Hypothalamus (tissue), 51 donors: ENCODE results near the gene CARD14.

Experiments used
- DNase-seq, 51 donors: peaks; one replicate each; lab custom pipeline; 2025; lab: John Stamatoyannopoulos, UW

The CARD14 gene

GRCh38 chr17:80169784-80170500 lies at the start of gene CARD14:
TSS of gene CARD14 (plus strand) at chr17:80170030. CDS start at chr17:80181439, 11,409 bp downstream.
- DNase-seq = no peak

- DNase-seq = no peak
Observed at GRCh38 chr17:80122026-80122575, 47.7 kb upstream of the CARD14 start.

GRCh38 chr17:80122926-80123505 lies 46.8 kb upstream of the CARD14 start:
- DNase-seq = no peak

- no peak for DNase-seq
Observed at GRCh38 chr17:80123791-80124190, 46.0 kb upstream of the CARD14 start.

- DNase-seq = no peak
Observed at GRCh38 chr17:80124351-80124981, 45.4 kb upstream of the CARD14 start.

- no peak for DNase-seq
Observed at GRCh38 chr17:80125656-80126448, 44.0 kb upstream of the CARD14 start.

- DNase-seq = no peak
Observed at GRCh38 chr17:80126449-80126715, 43.4 kb upstream of the CARD14 start.

- DNase-seq = no peak
Observed at GRCh38 chr17:80129006-80129565, 40.7 kb upstream of the CARD14 start.

GRCh38 chr17:80130992-80131391 lies 38.8 kb upstream of the CARD14 start:
- no peak for DNase-seq

GRCh38 chr17:80132906-80133625 lies 36.8 kb upstream of the CARD14 start:
- DNase-seq = no peak

- DNase-seq = no peak
Observed at GRCh38 chr17:80133626-80133970, 36.2 kb upstream of the CARD14 start.

- no peak for DNase-seq
Observed at GRCh38 chr17:80137131-80137530, 32.7 kb upstream of the CARD14 start.

GRCh38 chr17:80138856-80139426 lies 30.9 kb upstream of the CARD14 start:
- DNase-seq = no peak

GRCh38 chr17:80141463-80142165 lies 28.2 kb upstream of the CARD14 start:
- DNase-seq = no peak

- DNase-seq = no peak
Observed at GRCh38 chr17:80142929-80143328, 26.9 kb upstream of the CARD14 start.

- DNase-seq = no peak
Observed at GRCh38 chr17:80145076-80146075, 24.5 kb upstream of the CARD14 start.

- DNase-seq = peak in 13 of 51 donors; percentile 26 to 59 (median 41)
Observed at GRCh38 chr17:80146121-80147034, 23.5 kb upstream of the CARD14 start.
